Esophagus squamous epithelium (tissue), 5 donors: ENCODE measurements around the gene PSMB9. TPM values are rescaled to one million over a fixed set of nuclear protein-coding genes. Genes with fewer than 3 reads are reported as not detected.
A peak's percentile ranks its signal among the peaks of the same experiment; 100 is the strongest.

Experiments
- DNase-seq: peaks from one replicate; lab custom pipeline; 2025; lab: John Stamatoyannopoulos, UW
- H3K27ac ChIP-seq, 4 donors: fragments of 200-600 bp; sonication (generic); one replicate each; pipeline ENCODE4 v1.5.1; 2016 to 2019; ENCODE audit warnings: mild to moderate bottlenecking in 1 of 4
- H3K27me3 ChIP-seq, 4 donors: fragments of 200-600 bp; sonication (generic); 1 replicate in 3 of 4; 2 replicates in 1 of 4; pipeline versions ENCODE4 v1.5.1 to v1.6.0; 2017 to 2021; ENCODE audit warnings: antibody characterized with exemption in 1 of 4
- H3K36me3 ChIP-seq, 3 donors: fragments of 200-600 bp; sonication (generic); one replicate each; pipeline ENCODE4 v1.5.1; 2016 to 2019
- H3K4me1 ChIP-seq, 3 donors: fragments of 200-600 bp; sonication (generic); one replicate each; pipeline ENCODE4 v1.5.1; 2017 to 2019
- H3K4me3 ChIP-seq, 4 donors: fragments of 200-600 bp; sonication (generic); 1 replicate in 3 of 4; 2 replicates in 1 of 4; pipeline ENCODE4 v1.5.1; 2016 to 2019; ENCODE audit warnings: mild to moderate bottlenecking in 2 of 4, moderate library complexity in 1 of 4
- H3K9me3 ChIP-seq, 3 donors: fragments of 200-600 bp; sonication (generic); one replicate each; pipeline ENCODE4 v1.5.1; 2016 to 2019
- CTCF ChIP-seq, 6 experiments: fragments of 450-650 bp in 4 of 6; fragments of 200-600 bp in 2 of 6; sonication (generic) in 2 of 6; IDR thresholded peaks; one replicate each; pipeline ENCODE4 v1.5.1; 2016 to 2019; ENCODE audit warnings: antibody characterized with exemption in 6 of 6, mild to moderate bottlenecking in 4 of 6, moderate library complexity in 4 of 6
- POLR2A ChIP-seq, 4 donors: fragments of 450-650 bp; IDR thresholded peaks; one replicate each; pipeline ENCODE4 v1.6.1; 2017; ENCODE audit warnings: antibody characterized with exemption in 4 of 4, mild to moderate bottlenecking in 4 of 4, moderate library complexity in 3 of 4
- WGBS, 2 donors: methylation state at CpG; one replicate each; pipeline ENCODE4 v1.1.5; 2018; 5-methylcytosine and 5-hydroxymethylcytosine counted together
- intact Hi-C: fragments of 100-400 bp; cut with DNase I; formaldehyde crosslinking; loops from one replicate; pipeline ENCODE4 v1.15.0; 2022
- total RNA-seq, 4 donors: library from RNA; depleted of rRNA; stranded (reverse); fragments of >200 nt; gene quantifications; one replicate each; pipeline ENCODE4 v1.1.0, GENCODE V29; 2016
- donor health status: DM: yes; HTN: yes; CAD: no.

Gene PSMB9
- total RNA-seq, 4 donors from 2014 or later = 5.2 to 93.7 (median 12.0) TPM

- no peaks in the 10 kb centered on the region for H3K27me3 ChIP-seq
- peaks cover 20 to 55% (median 35%) of the 10 kb centered on the region in 3 donors for H3K4me1 ChIP-seq
- no peaks in the 10 kb centered on the region for H3K9me3 ChIP-seq
- peak overlapping the region; percentile 92 to 98 (median 98) for H3K27ac ChIP-seq
- TF ChIP-seq POLR2A (IDR thresholded peaks at IDR 0.05) (no peak), CTCF (IDR thresholded peaks at IDR 0.05) (no peak)
- DNase-seq = no peak
- peaks cover 21 to 78% (median 30%) of the 10 kb centered on the region in 3 donors for H3K36me3 ChIP-seq
- intact Hi-C loops = no loop called here
- H3K4me3 ChIP-seq = peak overlapping the region; percentile 60 to 86 (median 72)
- 37 to 53% methylated on average over 2 to 3 of the region's 10 CpGs for WGBS, 2 donors
Observed at GRCh38 chr6:32845384-32845884, 8.6 kb upstream of the PSMB9 start.

- DNase-seq = no peak
- H3K27me3 ChIP-seq = no peaks in the 10 kb centered on the region
- peaks cover 22 to 62% (median 42%) of the 10 kb centered on the region in 3 donors for H3K4me1 ChIP-seq
- 86 to 91% methylated on average over 10 of the region's 10 CpGs for WGBS, 2 donors
- H3K27ac ChIP-seq = no peak overlapping the region
- no peaks in the 10 kb centered on the region for H3K9me3 ChIP-seq
- no peak for TF ChIP-seq POLR2A (IDR thresholded peaks at IDR 0.05)
- no peak for TF ChIP-seq CTCF (IDR thresholded peaks at IDR 0.05)
- H3K36me3 ChIP-seq = peaks cover 28 to 75% (median 34%) of the 10 kb centered on the region in 3 donors
- intact Hi-C loops = no loop called here
- no peak overlapping the region for H3K4me3 ChIP-seq
Observed at GRCh38 chr6:32847004-32847403, 7.0 kb upstream of the PSMB9 start.

- Histone ChIP-seq H3K4me3 (no peak overlapping the region), H3K27ac (no peak overlapping the region), H3K36me3 (peaks cover 28 to 67% (median 34%) of the 10 kb centered on the region in 3 donors), H3K4me1 (peaks cover 18 to 62% (median 38%) of the 10 kb centered on the region in 3 donors), H3K9me3 (no peaks in the 10 kb centered on the region), H3K27me3 (no peaks in the 10 kb centered on the region)
- no peak for TF ChIP-seq CTCF (IDR thresholded peaks at IDR 0.05)
- no peak for TF ChIP-seq POLR2A (IDR thresholded peaks at IDR 0.05)
- DNase-seq = no peak
- WGBS, 2 donors = 89 to 90% methylated on average over 5 to 8 of the region's 8 CpGs
- intact Hi-C loops = no loop called here
Observed at GRCh38 chr6:32847795-32848194, 6.2 kb upstream of the PSMB9 start.

- no peaks in the 10 kb centered on the region for H3K27me3 ChIP-seq
- no peak overlapping the region for H3K4me3 ChIP-seq
- WGBS, 2 donors = 75 to 78% methylated on average over 6 of the region's 6 CpGs
- DNase-seq = no peak
- peaks cover 28 to 66% (median 34%) of the 10 kb centered on the region in 3 donors for H3K36me3 ChIP-seq
- H3K4me1 ChIP-seq = peaks cover 17 to 56% (median 36%) of the 10 kb centered on the region in 3 donors
- H3K27ac ChIP-seq = no peak overlapping the region
- intact Hi-C loops = no loop called here
- TF ChIP-seq CTCF (IDR thresholded peaks at IDR 0.05) = no peak
- H3K9me3 ChIP-seq = no peaks in the 10 kb centered on the region
Observed at GRCh38 chr6:32849126-32849525, 4.9 kb upstream of the PSMB9 start.

GRCh38 chr6:32851025-32851424 is 3.0 kb upstream of the PSMB9 start:
- WGBS, 2 donors = 53 to 92% methylated on average over 4 of the region's 4 CpGs
- Histone ChIP-seq H3K36me3 (peaks cover 28 to 57% (median 34%) of the 10 kb centered on the region in 3 donors), H3K4me1 (peaks cover 6 to 60% (median 37%) of the 10 kb centered on the region in 3 donors), H3K27me3 (no peaks in the 10 kb centered on the region), H3K9me3 (no peaks in the 10 kb centered on the region), H3K27ac (peak overlapping the region in 2 of 4 donors; percentile 22 to 98), H3K4me3 (peak overlapping the region in 1 of 4 donors; percentile 77)
- intact Hi-C loops = no loop called here
- DNase-seq = no peak
- no peak for TF ChIP-seq POLR2A (IDR thresholded peaks at IDR 0.05)
- TF ChIP-seq CTCF (IDR thresholded peaks at IDR 0.05) = no peak
